Thyroid gland (tissue), 4 donors: Measurements from ENCODE around the gene RAB6B. TPM values are rescaled to one million over a fixed set of nuclear protein-coding genes. Genes with fewer than 3 reads are reported as not detected.
"Not testable (repeated sequence)": the region's sequence is repeated elsewhere in the genome, so short reads cannot be mapped to it uniquely, and the experiment has no call there.

ENCODE experiments used
- DNase-seq, 2 donors: peaks; one replicate each; pipeline ENCODE4 v3.0.0-alpha.2; 2019
- H3K27ac ChIP-seq, 3 donors: fragments of 200-600 bp; sonication (generic); 1 replicate in 2 of 3; 2 replicates in 1 of 3; pipeline ENCODE4 v1.5.1; 2016 to 2019; ENCODE audit warnings: mild to moderate bottlenecking in 1 of 3, moderate library complexity in 1 of 3
- H3K27me3 ChIP-seq: fragments of 200-600 bp; sonication (generic); one replicate; pipeline ENCODE4 v1.5.1; 2019
- H3K36me3 ChIP-seq, 2 donors: fragments of 200-600 bp; sonication (generic); one replicate each; pipeline ENCODE4 v1.5.1; 2016 to 2019
- H3K4me1 ChIP-seq, 2 donors: fragments of 200-600 bp; sonication (generic); one replicate each; pipeline ENCODE4 v1.5.1; 2017 to 2019
- H3K4me3 ChIP-seq, 3 donors: fragments of 200-600 bp; sonication (generic); replicated peaks in 1 of 3; 1 replicate in 2 of 3; 2 replicates in 1 of 3; pipeline ENCODE4 v1.5.1; 2016; ENCODE audit warnings: mild to moderate bottlenecking in 1 of 3
- H3K9me3 ChIP-seq: fragments of 200-600 bp; sonication (generic); one replicate; pipeline ENCODE4 v1.5.1; 2017
- CTCF ChIP-seq, 6 experiments: fragments of 200-600 bp in 3 of 6; fragments of 450-650 bp in 3 of 6; sonication (generic) in 3 of 6; IDR thresholded peaks; one replicate each; pipeline ENCODE4 v1.5.1; 2016 to 2019; ENCODE audit warnings: antibody characterized with exemption in 6 of 6, mild to moderate bottlenecking in 2 of 6, inconsistent platforms in 1 of 6, moderate library complexity in 1 of 6
- POLR2A ChIP-seq, 2 donors: fragments of 450-650 bp; IDR thresholded peaks; one replicate each; pipeline ENCODE4 v1.6.1; 2017; ENCODE audit warnings: antibody characterized with exemption in 2 of 2, mild to moderate bottlenecking in 2 of 2, moderate library complexity in 1 of 2
- WGBS, 2 donors: methylation state at CpG; one replicate each; pipeline ENCODE4 v1.1.5; 2017; 5-methylcytosine and 5-hydroxymethylcytosine counted together
- intact Hi-C: fragments of 100-400 bp; cut with DNase I; formaldehyde crosslinking; loops from one replicate; pipeline ENCODE4 v1.15.1; 2023
- total RNA-seq, 4 donors: library from RNA; depleted of rRNA; stranded (reverse); fragments of >200 nt; gene quantifications; one replicate each; pipeline ENCODE4 v1.2.3, GENCODE V29; 2016

The RAB6B gene
- total RNA-seq, 4 donors from 2014 or later: 4.4 to 6.2 (median 5.6) TPM

- Histone ChIP-seq H3K36me3 (no peaks in the 10 kb centered on the region), H3K27ac (no peak overlapping the region), H3K9me3 (no peaks in the 10 kb centered on the region), H3K4me1 (no peaks in the 10 kb centered on the region), H3K4me3 (no peak overlapping the region), H3K27me3 (no peaks in the 10 kb centered on the region)
- 38 to 74% methylated on average over 20 to 32 of the region's 32 CpGs for WGBS, 2 donors
- no peak for DNase-seq
- intact Hi-C loops: no loop called here
- TF ChIP-seq CTCF (IDR thresholded peaks at IDR 0.05) (no peak), POLR2A (IDR thresholded peaks at IDR 0.05) (no peak)
Observed at GRCh38 chr3:133783762-133784161, 111.9 kb downstream of the RAB6B start.

GRCh38 chr3:133782454-133782853 lies 113.2 kb downstream of the RAB6B start:
- no peaks in the 10 kb centered on the region for H3K36me3 ChIP-seq
- H3K9me3 ChIP-seq: no peaks in the 10 kb centered on the region
- intact Hi-C loops: no loop called here
- 84 to 90% methylated on average over 2 of the region's 2 CpGs for WGBS, 2 donors
- H3K4me3 ChIP-seq: no peak overlapping the region
- H3K27ac ChIP-seq: no peak overlapping the region
- no peaks in the 10 kb centered on the region for H3K4me1 ChIP-seq
- TF ChIP-seq POLR2A (IDR thresholded peaks at IDR 0.05) (no peak), CTCF (IDR thresholded peaks at IDR 0.05) (no peak)
- H3K27me3 ChIP-seq: no peaks in the 10 kb centered on the region
- DNase-seq: no peak

- Histone ChIP-seq H3K9me3 (no peaks in the 10 kb centered on the region), H3K27me3 (no peaks in the 10 kb centered on the region), H3K4me1 (no peaks in the 10 kb centered on the region), H3K4me3 (no peak overlapping the region), H3K27ac (no peak overlapping the region), H3K36me3 (no peaks in the 10 kb centered on the region)
- DNase-seq: no peak
- intact Hi-C loops: no loop called here
- no peak for TF ChIP-seq POLR2A (IDR thresholded peaks at IDR 0.05)
- TF ChIP-seq CTCF (IDR thresholded peaks at IDR 0.05): no peak
Observed at GRCh38 chr3:133781570-133781969, 114.1 kb downstream of the RAB6B start.

GRCh38 chr3:133780756-133781155 lies 114.9 kb downstream of the RAB6B start:
- intact Hi-C loops, H3K4me3 ChIP-seq, H3K27me3 ChIP-seq, H3K36me3 ChIP-seq, DNase-seq, H3K9me3 ChIP-seq, H3K27ac ChIP-seq, H3K4me1 ChIP-seq: not testable (repeated sequence)
- 87 to 93% methylated on average over 6 of the region's 6 CpGs for WGBS, 2 donors

- Histone ChIP-seq H3K4me3 (no peak overlapping the region), H3K27me3 (no peaks in the 10 kb centered on the region), H3K27ac (no peak overlapping the region), H3K9me3 (no peaks in the 10 kb centered on the region), H3K36me3 (no peaks in the 10 kb centered on the region), H3K4me1 (no peaks in the 10 kb centered on the region)
- 64 to 90% methylated on average over 4 of the region's 4 CpGs for WGBS, 2 donors
- no peak for TF ChIP-seq CTCF (IDR thresholded peaks at IDR 0.05)
- no peak for TF ChIP-seq POLR2A (IDR thresholded peaks at IDR 0.05)
- intact Hi-C loops: no loop called here
- DNase-seq: no peak
Observed at GRCh38 chr3:133779626-133780203, 116.0 kb downstream of the RAB6B start.
